ENCODE measurements around the gene TSHZ3. TPM values are rescaled to one million over a fixed set of nuclear protein-coding genes. Genes with fewer than 3 reads are reported as not detected.

TSHZ3 gene
- total and polyA plus RNA-seq, 2 of the 8 experiments (the other 6 are each of a cell fraction or from before 2014, with no cell fraction given): 3.1 to 12.3 TPM

- H3K23ac ChIP-seq (ENCODE audit: insufficient read length): no peak overlapping the region
- no peaks in the 10 kb centered on the region for H3K36me3 ChIP-seq (ENCODE audit: control insufficient read depth in 2 of 4, insufficient read depth in 4 of 4, low read length in 3 of 4)
- no peak overlapping the region for H2BK20ac ChIP-seq (ENCODE audit: low read length)
- no peak overlapping the region for H3K9ac ChIP-seq (replicated peaks in 1 of 4; ENCODE audit: extremely low read depth in 1 of 4, low read depth in 3 of 4, low read length in 3 of 4)
- no peak overlapping the region for H2AFZ ChIP-seq (ENCODE audit: low read length)
- H3K27me3 ChIP-seq (replicated peaks in 1 of 4; ENCODE audit: control insufficient read depth in 3 of 4, extremely low read depth in 1 of 4, insufficient read depth in 3 of 4, low read length in 3 of 4): no peaks in the 10 kb centered on the region
- H3K4ac ChIP-seq (replicated peaks; ENCODE audit: insufficient read length, low read depth, low read length): no peak overlapping the region
- no peak overlapping the region for H3K4me3 ChIP-seq (ENCODE audit: extremely low read depth in 1 of 4, insufficient read depth in 2 of 4, low read depth in 3 of 4, low read length in 4 of 4)
- no peak overlapping the region for H2BK15ac ChIP-seq (ENCODE audit: low read length)
- H3K79me2 ChIP-seq (ENCODE audit: control insufficient read depth in 1 of 2, insufficient read depth in 2 of 2, low read length in 2 of 2): peaks cover 0 to 6% of the 10 kb centered on the region in 2 experiments; a peak in 1 of 4 replicates
- no peak for DNase-seq (ENCODE audit: low read depth in 1 of 2, low spot score in 2 of 2)
- ChIA-PET CTCF (ENCODE audit: partially characterized antibody) (interaction anchor here (0.6 kb wide), 1 partner anchor 1877 kb away, joined by 3 read pairs; no protein-coding TSS in a partner anchor), POLR2A (ENCODE audit: partially characterized antibody) (no interaction called here)
- no peak overlapping the region for H3K14ac ChIP-seq (ENCODE audit: insufficient read length)
- H4K5ac ChIP-seq (ENCODE audit: insufficient read length, low read depth, low read length): no peak overlapping the region
- no peaks in the 10 kb centered on the region for H4K20me1 ChIP-seq (replicated peaks in 1 of 2; ENCODE audit: control insufficient read depth in 1 of 2, insufficient read depth in 2 of 2, low read length in 2 of 2)
- TF ChIP-seq KDM1A (IDR thresholded peaks at IDR 0.05; ENCODE audit: borderline replicate concordance, low read length) (no peak), JUND (IDR thresholded peaks at IDR 0.05; ENCODE audit: low read length) (no peak), SIN3A (conservative IDR thresholded peaks at IDR 0.05 in 1 of 2, IDR thresholded peaks at IDR 0.05 in 1 of 2; ENCODE audit: low read depth in 1 of 2, low read length in 2 of 2) (no peak), KDM5A (IDR thresholded peaks at IDR 0.05; ENCODE audit: low read length) (no peak), ATF3 (IDR thresholded peaks at IDR 0.05; ENCODE audit: insufficient read depth, low read depth, low read length) (no peak)
- no peak overlapping the region for H3K56ac ChIP-seq (replicated peaks; ENCODE audit: insufficient read length, low read depth, low read length)
- H2BK12ac ChIP-seq (ENCODE audit: low read depth, low read length): no peak overlapping the region
- peaks cover 0 to 3% (median 0%) of the 10 kb centered on the region in 4 experiments; a peak in 1 of 7 replicates for H3K4me1 ChIP-seq (replicated peaks in 1 of 4; ENCODE audit: control insufficient read depth in 3 of 4, insufficient read depth in 4 of 4, low read length in 3 of 4)
- no peaks in the 10 kb centered on the region for H3K9me3 ChIP-seq (ENCODE audit: insufficient read depth in 2 of 2, low read depth in 1 of 2, low read length in 1 of 2)
- H2BK120ac ChIP-seq (replicated peaks; ENCODE audit: low read depth, low read length): no peak overlapping the region
- no peak overlapping the region for H3K4me2 ChIP-seq (ENCODE audit: insufficient read depth in 1 of 2, low read depth in 2 of 2, low read length in 2 of 2)
- no peak overlapping the region for H2BK5ac ChIP-seq (ENCODE audit: low read depth, low read length)
- no peak for FAIRE-seq
- no peak overlapping the region for H4K91ac ChIP-seq (replicated peaks; ENCODE audit: insufficient read length, low read length)
- no peak overlapping the region for H3K18ac ChIP-seq (ENCODE audit: extremely low read depth, low read length)
- no peak overlapping the region for H2AK5ac ChIP-seq (ENCODE audit: low read depth, low read length)
- no peak overlapping the region for H4K8ac ChIP-seq (ENCODE audit: extremely low read depth, insufficient read depth, low read length)
- no peak overlapping the region for H3K27ac ChIP-seq (ENCODE audit: low read depth, low read length)
- H3K23me2 ChIP-seq (ENCODE audit: low read depth, low read length): no peaks in the 10 kb centered on the region
- 94% methylated on average over 8 of the region's 8 CpGs; no CpG with 5 or more reads in 1 of the 2 experiments for WGBS, 2 experiments (ENCODE audit: extremely low coverage in 1 of 2, insufficient coverage in 1 of 2, insufficient read length in 1 of 2, insufficient replicate concordance in 2 of 2, low coverage in 1 of 2, low lambda C conversion rate in 2 of 2, missing lambda C conversion rate in 1 of 2)
- H3K79me1 ChIP-seq (ENCODE audit: low read depth, low read length): peaks cover 4% of the 10 kb centered on the region; the same call in 1 of the 2 replicates
These were observed 62.7 kb downstream of the TSHZ3 start for GRCh38 chr19:31286491-31286890.
